Esophagus muscularis mucosa (tissue), 4 donors: ENCODE data around the gene MAP3K9.

Experiments used
- EP300 ChIP-seq: sonication (generic); formaldehyde crosslinking; IDR thresholded peaks from one replicate; pipeline ENCODE4 v1.6.1; 2017; ENCODE audit warnings: antibody characterized with exemption
- POLR2A ChIP-seq: fragments of 450-650 bp; IDR thresholded peaks from one replicate; pipeline ENCODE4 v1.6.1; 2017; ENCODE audit warnings: antibody characterized with exemption, moderate library complexity, mild to moderate bottlenecking, low read depth
- POLR2AphosphoS5 ChIP-seq, 2 donors: sonication (generic); formaldehyde crosslinking; IDR thresholded peaks; one replicate each; pipeline ENCODE4 v1.6.1; 2017; ENCODE audit warnings: antibody characterized with exemption in 2 of 2
- TF ChIP-seq, protein P1 (sequence below), 3 experiments: fragments of 200-600 bp in 2 of 3; fragments of 450-650 bp in 1 of 3; sonication (generic) in 2 of 3; IDR thresholded peaks; one replicate each; pipeline ENCODE4 v1.5.1; 2017 to 2019; ENCODE audit warnings: antibody characterized with exemption in 3 of 3, mild to moderate bottlenecking in 2 of 3, moderate library complexity in 1 of 3

DNA sequence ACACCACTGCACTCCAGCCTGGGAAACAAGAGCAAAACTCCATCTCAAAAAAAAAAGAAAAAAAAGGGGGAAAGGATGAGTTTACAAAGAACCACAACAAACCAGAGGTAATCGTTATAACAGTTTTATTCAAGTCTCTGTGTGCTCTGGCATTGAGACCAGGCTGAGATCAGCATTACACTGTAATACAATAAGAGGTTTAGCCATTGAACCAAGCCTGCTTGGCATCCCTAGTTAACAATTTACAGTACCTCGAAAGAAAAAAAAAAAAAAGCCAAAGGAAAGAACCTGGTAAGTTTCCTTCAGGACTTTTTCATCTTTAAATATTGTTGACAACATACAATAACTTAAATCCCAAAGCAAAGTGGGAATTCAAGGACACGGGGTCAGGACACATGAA, 86.9 kb downstream of the MAP3K9 start:
- TF ChIP-seq, protein P1, sequence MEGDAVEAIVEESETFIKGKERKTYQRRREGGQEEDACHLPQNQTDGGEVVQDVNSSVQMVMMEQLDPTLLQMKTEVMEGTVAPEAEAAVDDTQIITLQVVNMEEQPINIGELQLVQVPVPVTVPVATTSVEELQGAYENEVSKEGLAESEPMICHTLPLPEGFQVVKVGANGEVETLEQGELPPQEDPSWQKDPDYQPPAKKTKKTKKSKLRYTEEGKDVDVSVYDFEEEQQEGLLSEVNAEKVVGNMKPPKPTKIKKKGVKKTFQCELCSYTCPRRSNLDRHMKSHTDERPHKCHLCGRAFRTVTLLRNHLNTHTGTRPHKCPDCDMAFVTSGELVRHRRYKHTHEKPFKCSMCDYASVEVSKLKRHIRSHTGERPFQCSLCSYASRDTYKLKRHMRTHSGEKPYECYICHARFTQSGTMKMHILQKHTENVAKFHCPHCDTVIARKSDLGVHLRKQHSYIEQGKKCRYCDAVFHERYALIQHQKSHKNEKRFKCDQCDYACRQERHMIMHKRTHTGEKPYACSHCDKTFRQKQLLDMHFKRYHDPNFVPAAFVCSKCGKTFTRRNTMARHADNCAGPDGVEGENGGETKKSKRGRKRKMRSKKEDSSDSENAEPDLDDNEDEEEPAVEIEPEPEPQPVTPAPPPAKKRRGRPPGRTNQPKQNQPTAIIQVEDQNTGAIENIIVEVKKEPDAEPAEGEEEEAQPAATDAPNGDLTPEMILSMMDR (IDR thresholded peaks at IDR 0.05): no peak
- no peak for TF ChIP-seq EP300
- TF ChIP-seq POLR2AphosphoS5 (IDR thresholded peaks at IDR 0.05): no peak
- TF ChIP-seq POLR2A: no peak
